ENCODE results near the gene SSR1.
"Not testable (repeated sequence)": the region's sequence is repeated elsewhere in the genome, so short reads cannot be mapped to it uniquely, and the experiment has no call there.

Gene SSR1

DNA sequence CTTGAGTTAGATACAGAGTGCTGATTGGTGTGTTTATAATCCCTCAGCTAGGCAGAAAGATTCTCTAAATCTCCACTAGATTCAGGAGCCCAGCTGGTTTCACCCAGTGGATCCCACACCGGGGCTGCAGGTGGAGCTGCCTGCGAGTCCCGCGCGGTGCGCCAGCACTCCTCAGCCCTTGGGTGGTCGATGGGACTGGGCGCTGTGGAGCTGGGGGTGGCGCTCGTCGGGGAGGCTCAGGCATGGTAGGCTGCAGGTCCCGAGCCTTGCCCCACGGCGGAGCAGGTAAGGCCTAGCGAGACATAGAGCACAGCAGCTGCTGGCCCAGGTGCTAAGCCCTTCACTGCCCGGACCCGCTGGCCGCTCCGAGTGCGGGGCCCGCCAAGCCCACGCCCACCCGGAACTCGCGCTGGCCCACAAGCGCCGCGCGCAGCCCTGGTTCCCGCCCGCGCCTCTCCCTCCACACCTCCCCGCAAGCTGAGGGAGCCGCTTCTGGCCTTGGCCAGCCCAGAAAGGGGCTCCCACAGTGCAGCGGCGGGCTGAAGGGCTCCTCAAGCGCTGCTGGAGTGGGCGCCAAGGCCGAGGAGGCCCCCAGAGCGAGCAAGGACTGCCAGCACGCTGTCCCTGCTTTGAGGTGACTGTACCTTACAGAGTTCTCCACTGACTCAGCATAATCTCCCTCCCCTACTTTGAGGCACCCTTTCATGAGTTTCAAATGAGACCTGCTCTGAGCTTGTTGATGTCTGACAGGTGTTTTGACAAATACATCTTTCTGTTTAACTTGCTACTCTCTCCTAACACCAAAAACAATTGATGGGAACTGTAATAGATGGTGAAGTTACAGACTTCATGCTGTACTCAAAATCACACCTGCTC is 3.9 kb upstream of the SSR1 start:
- DNase-seq, result no peak

GRCh38 chr6:7315948-7316365 is 3.0 kb upstream of the SSR1 start:
- no peak for DNase-seq

GRCh38 chr6:7315087-7315947 is 2.3 kb upstream of the SSR1 start:
- not testable (repeated sequence) for DNase-seq

DNA sequence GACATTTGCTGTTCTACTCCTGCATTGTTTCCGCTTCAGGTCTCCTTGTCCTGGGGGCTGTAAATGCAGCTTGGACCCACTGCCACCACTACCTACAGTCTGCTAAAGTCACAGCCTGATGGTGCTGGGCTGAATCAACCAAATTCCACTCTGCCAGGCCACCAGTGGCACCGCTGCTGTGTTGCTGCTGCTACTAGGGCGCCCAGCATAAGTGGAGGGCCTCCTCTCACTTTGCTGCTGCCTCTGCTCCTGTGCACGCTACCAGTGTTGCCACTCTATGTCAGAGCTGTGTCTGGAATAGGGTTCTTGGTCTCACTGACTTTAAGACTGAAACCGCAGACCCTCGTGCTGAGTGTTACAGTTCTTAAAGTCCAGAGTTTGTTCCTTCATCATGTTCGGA is 1.4 kb upstream of the SSR1 start:
- no peak for DNase-seq

DNA sequence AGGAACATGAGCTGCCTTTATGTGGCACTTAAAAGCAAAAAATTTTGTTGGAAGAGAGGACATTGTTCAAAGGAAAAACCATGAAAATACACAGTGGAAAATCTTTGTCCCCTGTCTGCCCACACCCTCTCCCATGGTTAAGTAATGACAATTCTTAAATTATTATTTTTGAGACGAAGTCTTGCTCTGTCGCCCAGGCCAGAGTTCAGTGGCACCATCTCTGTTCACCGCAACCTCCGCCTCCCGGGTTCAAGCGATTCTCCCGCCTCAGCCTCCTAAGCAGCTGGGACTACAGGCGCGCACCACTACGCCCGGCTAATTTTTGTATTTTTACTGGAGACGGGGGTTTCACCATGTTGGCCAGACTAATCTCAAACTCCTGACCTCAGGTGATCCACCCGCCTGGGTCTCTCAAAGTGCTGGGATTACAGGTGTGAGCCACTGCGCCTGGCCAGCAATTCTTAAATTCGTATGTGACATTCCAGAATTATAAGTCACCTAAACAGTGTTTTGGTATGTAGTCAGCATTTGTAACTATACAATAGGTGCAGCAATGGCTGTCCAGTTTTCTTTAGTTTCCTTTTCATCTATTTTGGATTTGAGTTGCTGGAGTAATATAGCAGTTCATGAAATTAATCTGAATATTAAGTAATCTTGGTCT is 636 bp upstream of the SSR1 start:
- no peak for DNase-seq

DNA sequence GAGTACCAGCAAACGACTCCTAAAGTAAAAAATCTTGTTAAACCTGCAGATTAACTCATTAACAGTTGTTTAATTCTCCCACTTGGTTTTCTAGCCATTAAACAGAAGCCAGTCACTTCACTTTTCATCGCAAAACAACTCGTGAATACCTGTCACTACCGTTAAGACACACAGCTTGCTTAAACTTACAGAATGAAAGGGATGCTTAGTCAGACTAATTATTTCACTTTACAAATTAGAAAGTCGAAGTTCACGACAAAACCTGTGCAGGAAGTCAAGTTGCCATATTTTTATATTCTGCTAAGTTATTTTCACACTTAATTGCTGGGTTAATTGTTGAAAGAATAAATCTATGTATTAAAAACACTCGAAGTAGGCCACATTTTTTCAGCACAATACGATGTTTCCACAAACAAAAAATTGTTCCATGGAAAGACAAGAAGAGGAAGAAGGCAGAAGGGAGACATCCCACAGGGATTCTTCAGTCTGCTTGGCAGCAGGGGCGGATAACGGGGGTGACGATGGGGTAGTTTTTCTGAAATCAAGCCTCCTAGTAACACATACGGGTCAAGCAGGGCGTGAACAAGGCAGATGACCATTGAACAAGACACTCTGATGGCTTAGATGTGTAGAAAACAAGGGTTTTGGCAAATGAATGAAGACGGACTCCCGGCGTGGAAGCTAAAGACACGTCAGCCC is 933 bp downstream of the SSR1 start:
- no peak for DNase-seq

GRCh38 chr6:7311176-7311575 is 1.8 kb downstream of the SSR1 start:
- no peak for DNase-seq

GRCh38 chr6:7309050-7309449 is 3.9 kb downstream of the SSR1 start:
- DNase-seq, result no peak

DNA sequence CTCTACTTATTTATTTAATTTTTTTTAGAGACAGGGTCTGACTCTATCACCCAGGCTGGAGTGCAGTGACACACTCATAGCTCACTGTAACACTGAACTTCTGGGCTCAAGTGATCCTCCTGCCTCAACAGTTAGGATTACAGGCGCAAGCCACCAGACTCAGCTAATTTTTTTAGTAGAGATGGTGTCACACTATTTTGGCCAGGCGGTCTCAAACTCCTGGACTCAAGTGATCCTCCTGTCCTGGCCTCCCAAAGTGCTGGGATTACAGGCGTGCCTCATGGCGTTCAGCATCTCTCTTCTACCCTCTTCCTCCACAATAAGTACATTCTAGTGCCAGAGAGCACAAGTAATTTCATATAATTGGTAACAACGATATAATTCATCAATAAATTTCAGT is 5.5 kb downstream of the SSR1 start:
- DNase-seq, result no peak

- DNase-seq, result no peak
These were observed 8.2 kb downstream of the SSR1 start for GRCh38 chr6:7304821-7305220.

DNA sequence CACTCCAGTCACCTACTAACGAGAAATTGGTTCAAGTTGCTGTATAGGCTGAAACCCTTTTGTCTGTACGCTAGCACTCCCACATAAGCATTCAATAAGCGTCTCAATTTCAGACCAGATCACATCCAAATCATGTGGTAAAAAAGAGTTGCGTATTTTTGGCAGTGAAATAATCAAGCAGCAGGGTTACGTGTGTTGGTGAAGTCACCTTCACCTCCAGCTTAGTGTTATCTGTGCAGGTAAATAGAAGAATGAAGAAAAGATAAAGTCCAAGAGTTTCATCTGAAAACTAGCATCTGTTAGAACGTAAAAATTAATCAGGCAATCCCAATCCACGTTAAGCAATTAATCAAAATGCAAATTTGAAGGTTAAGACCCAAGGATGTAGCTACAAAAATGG is 11.3 kb downstream of the SSR1 start:
- DNase-seq, result no peak

DNA sequence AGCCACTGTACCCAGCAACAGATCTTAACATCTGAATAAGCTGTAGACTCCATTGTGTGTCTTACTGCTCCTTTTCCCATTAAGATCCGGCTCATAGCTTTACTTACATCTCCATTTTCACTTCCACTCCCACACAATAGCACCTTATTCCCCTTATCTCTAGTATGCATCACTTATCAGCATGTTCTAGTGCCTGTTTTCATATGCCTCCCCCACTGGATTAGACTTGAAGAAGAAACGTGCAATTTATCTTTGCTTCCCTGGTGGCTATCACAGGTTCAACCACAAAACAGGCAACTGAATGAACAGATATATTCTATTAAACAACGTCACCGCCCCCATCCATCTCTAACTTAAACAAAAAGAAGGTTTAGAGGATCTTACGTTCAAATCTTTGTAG is 12.1 kb downstream of the SSR1 start:
- no peak for DNase-seq

DNA sequence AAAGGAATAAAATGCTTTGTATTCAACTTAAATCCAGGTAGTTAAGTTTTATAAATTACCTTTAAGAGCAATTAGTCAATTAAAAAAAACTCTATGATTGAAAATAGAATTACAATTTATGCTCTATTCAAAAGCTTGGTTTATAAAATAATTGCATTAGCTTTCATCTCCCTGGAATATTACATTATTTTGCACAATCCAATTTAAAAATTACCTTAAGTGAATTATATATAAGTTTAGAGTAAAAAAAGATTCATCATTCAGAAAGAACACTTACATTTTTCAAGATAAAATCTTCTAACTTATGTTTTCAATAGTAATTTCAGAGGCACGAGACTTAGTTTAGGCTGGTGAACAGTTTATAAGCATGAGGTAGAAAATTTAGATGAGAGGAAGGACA is 14.9 kb downstream of the SSR1 start:
- DNase-seq, result no peak

DNA sequence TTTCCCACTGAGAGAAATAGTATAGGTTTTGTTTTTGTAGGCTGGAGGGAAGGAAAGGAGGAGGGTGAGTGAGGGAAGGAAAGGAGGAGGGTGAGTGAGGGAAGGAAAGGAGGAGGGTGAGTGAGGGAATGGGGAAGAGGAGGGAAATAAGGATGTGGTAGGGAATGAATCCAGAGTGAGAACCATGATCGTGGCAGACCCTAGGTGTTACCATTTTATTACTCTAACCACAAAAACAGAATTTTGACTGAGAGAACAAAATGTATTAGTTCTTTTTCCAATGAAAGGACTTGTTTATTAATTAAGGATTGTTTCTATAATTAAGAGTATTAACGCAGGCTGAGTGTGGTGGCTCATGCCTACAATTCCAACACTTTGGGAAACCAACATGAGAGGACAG is 16.4 kb downstream of the SSR1 start:
- no peak for DNase-seq

- no peak for DNase-seq
These were observed 17.1 kb downstream of the SSR1 start for GRCh38 chr6:7295916-7296315.

GRCh38 chr6:7292596-7293255 is 20.3 kb downstream of the SSR1 start:
- DNase-seq, result no peak

GRCh38 chr6:7290079-7290478 is 22.9 kb downstream of the SSR1 start:
- no peak for DNase-seq

DNA sequence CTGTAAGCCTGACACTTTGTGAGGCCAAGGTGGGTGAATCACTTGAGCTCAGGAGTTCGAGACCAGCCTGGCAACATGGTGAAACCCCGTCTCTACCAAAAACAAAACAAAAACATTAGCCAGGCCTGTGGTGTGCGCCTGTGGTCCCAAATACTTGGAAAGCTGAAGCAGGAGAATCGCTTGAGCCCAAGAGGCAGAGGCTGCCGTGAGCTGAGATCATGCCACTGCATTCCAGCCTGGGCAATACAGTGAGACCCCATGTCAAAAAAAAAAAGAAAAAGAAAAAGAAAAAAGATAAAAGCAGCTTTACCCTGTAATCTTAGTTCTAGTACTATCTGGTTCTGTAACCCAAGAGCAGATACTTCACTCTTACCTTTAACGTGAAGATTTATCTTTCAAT is 27.6 kb downstream of the SSR1 start:
- DNase-seq, result no peak

GRCh38 chr6:7283676-7284075 is 29.3 kb downstream of the SSR1 start:
- no peak for DNase-seq

DNA sequence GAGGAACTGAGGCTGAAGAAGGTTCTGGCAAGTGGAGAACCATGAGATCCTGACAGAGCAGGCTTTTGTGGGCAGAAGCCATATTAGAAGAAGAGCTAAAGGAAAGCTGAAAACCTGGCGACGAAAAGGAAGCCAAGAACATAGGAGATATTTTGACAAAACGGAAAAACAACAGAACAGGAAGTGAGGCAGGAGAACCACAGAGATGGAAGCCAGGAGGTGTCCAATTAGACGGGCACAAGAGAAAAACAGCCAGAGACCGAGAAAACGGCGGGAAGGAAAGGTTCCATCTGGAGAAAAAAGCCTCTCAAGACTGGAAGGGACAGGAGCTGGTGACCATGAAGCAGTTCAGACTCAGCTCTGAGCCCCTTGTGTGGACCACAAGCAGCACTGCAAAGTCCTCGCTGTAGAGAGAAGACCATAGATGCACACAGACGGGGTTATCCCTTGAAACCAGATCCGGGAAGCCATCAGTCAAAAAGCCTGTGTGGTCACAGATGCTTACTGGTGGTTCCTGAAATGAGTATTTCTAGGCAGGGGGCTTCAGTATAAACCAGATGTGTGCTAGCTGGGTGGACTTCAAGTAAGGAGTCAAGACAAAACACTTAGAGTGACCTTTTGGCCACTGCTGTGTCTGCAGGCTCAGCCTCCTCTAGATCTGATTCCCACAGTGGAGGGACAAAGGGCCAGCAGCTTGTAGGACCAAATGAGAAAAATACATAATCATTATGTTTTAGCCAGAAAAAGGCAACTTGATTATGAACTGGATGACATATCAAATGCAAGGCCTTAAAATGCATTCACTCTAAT is 30.7 kb downstream of the SSR1 start:
- no peak for DNase-seq

DNA sequence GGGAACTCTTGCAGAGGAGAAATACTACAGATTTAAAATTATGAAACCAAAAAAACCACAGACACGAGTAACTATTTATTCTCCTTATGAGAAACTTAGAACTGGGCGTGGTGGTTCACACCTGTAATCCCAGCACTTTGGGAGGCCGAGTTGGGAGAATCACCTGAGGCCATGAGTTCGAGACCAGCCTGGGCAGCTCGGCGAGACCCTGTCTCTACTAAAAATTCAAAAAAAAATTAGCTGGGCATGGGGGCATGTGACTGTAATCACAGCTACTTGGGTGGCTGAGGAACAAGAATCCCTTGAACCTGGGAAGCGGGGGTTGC is 36.8 kb downstream of the SSR1 start:
- DNase-seq, result no peak

DNA sequence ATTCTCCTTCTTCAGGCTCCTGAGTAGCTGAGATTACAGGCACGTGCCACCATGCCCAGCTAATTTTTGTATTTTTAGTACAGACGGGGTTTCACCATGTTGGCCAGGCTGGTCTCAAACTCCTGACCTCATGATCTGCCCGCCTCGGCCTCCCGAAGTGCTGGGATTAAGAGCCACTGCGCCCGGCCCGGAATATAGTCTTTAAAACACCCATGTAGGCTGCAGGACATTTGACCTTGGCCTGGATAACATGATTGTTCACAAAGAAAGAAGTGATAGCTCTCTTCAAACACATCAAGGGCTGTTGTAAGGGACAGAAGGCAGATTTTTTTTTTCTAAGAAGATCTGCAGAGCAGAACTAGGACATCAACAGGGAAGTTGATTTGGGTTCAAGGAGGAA is 38.5 kb downstream of the SSR1 start:
- not testable (repeated sequence) for DNase-seq

Measured in NCI-H1417 treated with DMSO at 0.1 percent for 48 hours (cell line).